NT2/D1 (cell line): ENCODE data around the gene CAPZB.

Experiments used
- DNase-seq: peaks from one replicate; pipeline ENCODE4 v3.0.0-alpha.2; 2011; ENCODE audit warnings: low read depth, low spot score
- H3K27me3 ChIP-seq: 2 replicates; pipeline ENCODE4 v1.6.0; 2011; ENCODE audit warnings: mild to moderate bottlenecking; ENCODE audit not compliant: insufficient read length, insufficient read depth
- H3K36me3 ChIP-seq: 2 replicates; pipeline ENCODE4 v1.6.1; 2011; ENCODE audit warnings: mild to moderate bottlenecking, low read length, mixed read lengths; ENCODE audit not compliant: insufficient read depth, insufficient read length
- H3K4me1 ChIP-seq: 2 replicates; pipeline ENCODE4 v1.5.1; 2011; ENCODE audit not compliant: insufficient read depth, insufficient read length
- H3K4me3 ChIP-seq: 2 replicates; pipeline ENCODE4 v1.5.1; 2011; ENCODE audit warnings: low read depth; ENCODE audit not compliant: insufficient read length
- H3K9ac ChIP-seq: 2 replicates; pipeline ENCODE4 v1.6.0; 2011; ENCODE audit warnings: low read depth; ENCODE audit not compliant: insufficient read length
- H3K9me3 ChIP-seq: 2 replicates; pipeline ENCODE4 v1.5.1; 2011; ENCODE audit warnings: mild to moderate bottlenecking, low read length; ENCODE audit not compliant: insufficient read depth
- SUZ12 ChIP-seq: IDR thresholded peaks from 2 replicates; pipeline ENCODE4 v1.6.1; 2011; ENCODE audit not compliant: insufficient read length, insufficient read depth; ENCODE audit errors: extremely low read depth
- YY1 ChIP-seq: IDR thresholded peaks from 2 replicates; pipeline ENCODE4 v1.6.1; 2011; ENCODE audit not compliant: insufficient read length, insufficient read depth
- ZNF274 ChIP-seq: IDR thresholded peaks from 2 replicates; pipeline ENCODE4 v1.6.1; 2011; ENCODE audit warnings: mild to moderate bottlenecking, low read depth, low read length

The CAPZB gene

DNA sequence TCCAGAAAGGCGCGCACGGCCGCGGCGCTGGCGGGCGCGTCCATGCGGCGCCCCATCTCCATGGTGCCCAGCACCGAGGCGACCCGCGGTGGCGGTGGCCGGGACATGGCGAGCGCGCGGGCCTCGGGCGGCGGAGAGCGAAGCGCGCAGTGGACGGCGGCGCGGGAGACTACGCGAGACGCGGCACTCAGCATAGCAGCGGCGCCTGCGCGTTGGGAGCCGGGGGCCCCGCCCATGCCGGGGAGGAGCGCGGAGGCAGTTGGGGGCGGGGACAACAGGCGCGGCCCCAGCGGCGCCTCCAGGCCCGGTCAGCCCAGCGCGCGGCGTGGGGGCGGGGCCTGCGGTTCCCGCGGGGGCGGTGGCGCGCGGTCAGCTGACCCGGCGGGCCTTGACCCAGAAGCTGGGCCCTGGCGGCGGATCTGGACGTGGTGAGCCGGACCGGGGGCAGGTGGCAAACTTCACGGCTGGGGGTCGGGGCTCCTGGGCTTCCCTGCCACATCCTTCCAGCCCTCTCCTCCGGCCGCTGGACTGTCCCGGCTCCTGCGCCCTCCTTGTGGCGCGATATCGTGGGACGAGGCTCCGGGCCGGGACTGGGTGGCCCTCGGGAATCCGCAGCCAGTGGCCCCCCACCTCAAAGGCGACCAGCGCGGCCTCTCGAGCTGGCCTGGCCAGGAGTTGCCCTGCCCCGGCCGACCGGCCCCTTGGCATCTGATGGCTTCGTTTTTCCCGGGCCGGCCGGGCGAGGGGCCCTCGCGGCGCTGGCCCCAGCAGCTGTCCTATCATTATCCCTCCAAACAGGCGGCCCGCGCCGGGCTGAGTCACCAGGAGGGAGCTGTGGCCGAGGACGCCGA is 173.2 kb downstream of the CAPZB start, which contains the start of the genes AKR7A2 and SLC66A1:
Gene AKR7A2, minus strand, starts transcription at position 214 of the 851 bp plus-strand sequence. Its CDS starts 20 bp downstream, at position 194.
Gene SLC66A1, plus strand, starts transcription at position 396 of the 851 bp plus-strand sequence. CDS start 5,352 bp downstream, outside the sequence.
- Histone ChIP-seq H3K27me3 (peaks cover 6% of the 10 kb centered on the region), H3K9ac (peak within 1 kb of the TSS; percentile 90), H3K9me3 (no peaks in the 10 kb centered on the region), H3K4me1 (peaks cover 8% of the 10 kb centered on the region), H3K36me3 (peaks cover 27% of the 10 kb centered on the region), H3K4me3 (peak within 1 kb of the TSS; percentile 79)
- peak; percentile 62 for DNase-seq
- TF ChIP-seq ZNF274 (no peak), YY1 (no peak), SUZ12 (no peak)

DNA sequence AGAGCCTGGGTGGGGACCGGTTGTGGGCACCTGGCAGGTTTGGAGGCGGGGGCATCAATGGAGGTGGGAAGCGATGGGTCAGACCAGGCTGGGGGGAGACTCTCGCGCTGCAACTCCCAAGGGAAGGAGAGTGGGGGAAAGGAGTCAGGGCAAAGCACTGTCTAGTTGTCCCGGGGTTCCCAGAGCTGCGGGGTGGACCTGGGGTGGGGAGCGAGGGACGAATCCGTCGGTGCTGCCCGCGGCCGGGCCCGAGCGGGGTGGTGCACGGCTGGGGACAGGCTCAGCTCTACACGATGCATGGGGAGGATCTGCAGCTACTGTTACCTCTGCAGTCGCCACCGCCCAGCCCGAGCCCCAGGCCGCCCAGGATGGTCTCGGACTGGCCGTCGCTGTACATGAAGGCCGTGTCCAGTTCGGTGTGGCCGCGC is 173.8 kb downstream of the CAPZB start:
- peaks cover 29% of the 10 kb centered on the region for H3K36me3 ChIP-seq
- peaks cover 6% of the 10 kb centered on the region for H3K4me1 ChIP-seq
- no peak for TF ChIP-seq ZNF274
- no peak for TF ChIP-seq SUZ12
- no peak for TF ChIP-seq YY1
- DNase-seq: no peak
- peaks cover 6% of the 10 kb centered on the region for H3K27me3 ChIP-seq
- no peaks in the 10 kb centered on the region for H3K9me3 ChIP-seq
- peak overlapping the region; percentile 79 for H3K4me3 ChIP-seq
- H3K9ac ChIP-seq: peak overlapping the region; percentile 89

DNA sequence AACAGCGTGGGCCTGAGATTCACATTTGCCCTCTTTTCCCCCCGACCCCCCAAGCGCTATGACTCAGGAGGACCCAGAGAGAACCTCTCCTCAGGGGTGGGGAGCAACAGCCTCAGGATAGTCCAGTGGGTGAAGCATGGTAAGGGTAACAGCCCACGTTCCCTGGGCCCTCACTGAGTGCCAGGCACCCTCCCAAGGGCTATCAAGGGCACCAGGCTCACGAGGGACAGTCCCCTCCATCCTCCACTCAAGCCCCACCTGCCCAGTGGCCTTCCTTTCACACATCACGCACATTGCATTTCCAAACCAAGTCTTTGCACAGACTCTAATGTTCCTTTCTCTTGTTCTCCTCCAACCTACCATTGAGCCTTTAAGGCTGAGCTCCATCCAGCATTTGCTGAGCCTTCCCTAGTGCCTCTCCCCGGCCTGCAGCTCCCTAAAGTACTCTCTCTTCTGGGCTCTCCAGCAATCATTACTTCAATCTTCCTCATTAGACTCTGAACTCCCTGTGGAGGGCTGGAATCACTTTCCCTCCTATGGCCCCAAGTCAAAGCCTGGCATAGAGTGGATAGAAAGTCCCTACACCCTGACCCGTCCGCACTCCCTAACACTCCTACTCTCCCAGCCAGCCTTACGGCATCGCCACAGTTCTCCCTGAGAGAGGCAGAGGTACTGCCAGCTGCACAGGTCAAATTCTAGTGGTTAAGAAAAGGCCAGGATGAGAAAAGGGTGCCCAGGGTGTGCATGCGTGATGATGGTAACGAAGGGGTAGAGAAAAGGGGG is 174.4 kb downstream of the CAPZB start:
- no peak for TF ChIP-seq ZNF274
- no peak for TF ChIP-seq SUZ12
- Histone ChIP-seq H3K4me3 (peak overlapping the region; percentile 79), H3K27me3 (peaks cover 6% of the 10 kb centered on the region), H3K36me3 (peaks cover 36% of the 10 kb centered on the region), H3K4me1 (peaks cover 6% of the 10 kb centered on the region), H3K9me3 (no peaks in the 10 kb centered on the region), H3K9ac (peak overlapping the region; percentile 89)
- DNase-seq: no peak

DNA sequence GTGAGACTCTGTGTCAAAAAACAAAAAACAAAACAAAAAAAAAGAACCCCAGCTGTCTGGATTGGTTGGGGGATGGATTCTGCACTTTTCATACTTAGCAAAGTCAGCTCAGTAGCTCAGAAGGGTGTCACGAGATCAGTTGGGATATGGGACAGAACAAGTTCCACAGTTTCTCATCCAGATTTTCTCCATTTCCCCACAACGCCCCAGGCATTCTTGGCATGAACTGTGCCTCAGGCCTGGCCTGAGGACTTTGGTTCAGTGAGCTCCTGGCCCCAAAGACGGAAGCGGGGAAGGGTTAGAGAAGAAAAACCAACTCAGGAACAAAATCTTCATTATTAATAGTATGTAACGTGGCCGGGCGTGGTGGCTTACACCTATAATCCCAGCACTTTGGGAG is 175.3 kb downstream of the CAPZB start:
- Histone ChIP-seq H3K9me3 (no peaks in the 10 kb centered on the region), H3K27me3 (peaks cover 6% of the 10 kb centered on the region), H3K4me3 (no peak overlapping the region), H3K36me3 (peaks cover 44% of the 10 kb centered on the region), H3K4me1 (peaks cover 6% of the 10 kb centered on the region), H3K9ac (no peak overlapping the region)
- no peak for TF ChIP-seq ZNF274
- no peak for TF ChIP-seq SUZ12
- TF ChIP-seq YY1: no peak
- DNase-seq: no peak

DNA sequence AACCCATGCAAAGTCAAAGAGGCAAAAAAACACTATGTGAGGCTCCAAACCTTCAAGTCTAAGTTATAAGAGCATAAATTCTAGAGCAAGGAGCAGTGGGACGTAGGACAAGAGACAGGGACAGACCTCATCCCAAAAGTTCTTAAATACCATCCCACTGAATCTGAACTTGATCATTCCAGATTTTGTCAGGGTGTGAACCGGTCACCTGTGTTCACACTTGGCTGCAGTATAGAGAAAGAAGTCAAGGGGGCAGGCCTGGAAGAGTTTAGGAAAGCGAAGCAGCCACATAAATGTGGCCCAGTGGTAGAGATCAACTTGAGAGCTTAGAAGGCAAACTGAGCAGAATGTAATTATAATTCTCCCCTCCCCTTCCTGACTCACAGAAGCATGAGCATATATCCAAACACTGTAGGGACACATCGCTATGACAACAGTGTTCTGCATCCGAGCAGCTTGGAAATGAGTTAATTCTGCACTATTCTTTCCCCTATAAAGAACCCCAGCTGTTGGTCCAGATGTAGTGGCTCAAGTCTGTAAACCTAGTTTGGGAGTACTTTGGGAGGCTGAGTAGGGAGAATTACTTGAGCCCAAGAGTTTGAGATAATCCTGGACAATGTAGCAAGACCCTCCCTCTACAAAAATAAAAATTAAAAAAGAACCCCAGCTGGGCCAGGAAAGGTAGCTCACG is 176.1 kb downstream of the CAPZB start:
- TF ChIP-seq YY1 (no peak), ZNF274 (no peak), SUZ12 (no peak)
- Histone ChIP-seq H3K36me3 (peaks cover 47% of the 10 kb centered on the region), H3K4me3 (no peak overlapping the region), H3K9ac (no peak overlapping the region), H3K9me3 (no peaks in the 10 kb centered on the region), H3K4me1 (peaks cover 6% of the 10 kb centered on the region), H3K27me3 (peaks cover 6% of the 10 kb centered on the region)
- no peak for DNase-seq

DNA sequence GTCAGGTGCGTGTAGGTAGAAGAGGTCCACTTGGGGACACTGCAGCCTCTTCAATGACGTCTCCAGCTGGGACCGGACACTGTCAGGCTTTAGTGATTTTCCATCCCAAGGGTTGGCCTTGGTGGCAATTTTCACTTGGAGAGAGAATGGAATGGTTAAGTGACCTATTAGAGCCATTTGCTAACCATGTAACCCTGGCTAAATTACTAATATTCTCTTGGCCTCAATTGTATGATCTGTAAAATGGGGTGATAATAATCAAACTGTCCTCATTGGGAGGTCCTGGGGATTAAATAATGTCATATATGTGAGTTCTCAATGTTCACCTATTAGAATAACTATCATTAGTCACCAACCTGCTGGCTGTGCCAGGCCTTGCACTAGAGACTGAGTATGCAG is 176.8 kb downstream of the CAPZB start:
- H3K9ac ChIP-seq: no peak overlapping the region
- TF ChIP-seq YY1: no peak
- TF ChIP-seq SUZ12: no peak
- no peak for TF ChIP-seq ZNF274
- peaks cover 6% of the 10 kb centered on the region for H3K4me1 ChIP-seq
- no peaks in the 10 kb centered on the region for H3K9me3 ChIP-seq
- no peak overlapping the region for H3K4me3 ChIP-seq
- peaks cover 6% of the 10 kb centered on the region for H3K27me3 ChIP-seq
- peaks cover 49% of the 10 kb centered on the region for H3K36me3 ChIP-seq
- DNase-seq: no peak
